KBM-7 (cell line): Measurements from ENCODE around the gene CHCHD6.
"Not testable (repeated sequence)": the region's sequence is repeated elsewhere in the genome, so short reads cannot be mapped to it uniquely, and the experiment has no call there.

Source experiments
- DNase-seq: peaks from one replicate; pipeline ENCODE4 v3.0.0-alpha.2; 2015
- in situ Hi-C: fragments of 300-500 bp; cut with MboI; formaldehyde crosslinking; loops from 2 replicates; pipeline ENCODE4 v1.14.3; 2020; ENCODE audit warnings: low sequenced_read_pairs, low pct_unique_long_range_greater_than_20kb, mixed read lengths

Gene CHCHD6

GRCh38 chr3:126753191-126754160 is 49.4 kb downstream of the CHCHD6 start:
- in situ Hi-C loops = no loop called here
- DNase-seq = no peak

GRCh38 chr3:126755866-126756265 is 51.8 kb downstream of the CHCHD6 start:
- in situ Hi-C loops = no loop called here
- DNase-seq = no peak

- no peak for DNase-seq
- in situ Hi-C loops = no loop called here
Measured at GRCh38 chr3:126758026-126758425, 54.0 kb downstream of the CHCHD6 start.

GRCh38 chr3:126758882-126759281 is 54.8 kb downstream of the CHCHD6 start:
- DNase-seq = no peak
- in situ Hi-C loops = no loop called here

- in situ Hi-C loops = no loop called here
- DNase-seq = no peak
Measured at GRCh38 chr3:126760541-126760940, 56.5 kb downstream of the CHCHD6 start.

GRCh38 chr3:126763035-126763434 is 59.0 kb downstream of the CHCHD6 start:
- in situ Hi-C loops = no loop called here

GRCh38 chr3:126765187-126766069 is 61.4 kb downstream of the CHCHD6 start:
- in situ Hi-C loops = no loop called here
- DNase-seq = no peak

More at GRCh38 chr3:126763035-126763434, 59.0 kb downstream of the CHCHD6 start:
- DNase-seq = no peak

GRCh38 chr3:126766653-126767052 is 62.6 kb downstream of the CHCHD6 start:
- DNase-seq = no peak
- in situ Hi-C loops = no loop called here

- DNase-seq = no peak
- in situ Hi-C loops = no loop called here
Measured at GRCh38 chr3:126768903-126769302, 64.9 kb downstream of the CHCHD6 start.

- no peak for DNase-seq
- in situ Hi-C loops = no loop called here
Measured at GRCh38 chr3:126770096-126770495, 66.1 kb downstream of the CHCHD6 start.

- in situ Hi-C loops = no loop called here
- no peak for DNase-seq
Measured at GRCh38 chr3:126773167-126773566, 69.1 kb downstream of the CHCHD6 start.

- in situ Hi-C loops = no loop called here
Measured at GRCh38 chr3:126773783-126774182, 69.7 kb downstream of the CHCHD6 start.

GRCh38 chr3:126777366-126777765 is 73.3 kb downstream of the CHCHD6 start:
- in situ Hi-C loops = no loop called here
- no peak for DNase-seq

More at GRCh38 chr3:126773783-126774182, 69.7 kb downstream of the CHCHD6 start:
- DNase-seq = no peak

- in situ Hi-C loops = no loop called here
- no peak for DNase-seq
Measured at GRCh38 chr3:126780666-126781065, 76.6 kb downstream of the CHCHD6 start.

- DNase-seq = no peak
- in situ Hi-C loops = no loop called here
Measured at GRCh38 chr3:126781406-126781805, 77.4 kb downstream of the CHCHD6 start.

- DNase-seq = no peak
- in situ Hi-C loops = no loop called here
Measured at GRCh38 chr3:126781889-126782491, 78.0 kb downstream of the CHCHD6 start.

- in situ Hi-C loops = no loop called here
- DNase-seq = no peak
Measured at GRCh38 chr3:126782536-126782935, 78.5 kb downstream of the CHCHD6 start.

- peak; percentile 14 for DNase-seq
- in situ Hi-C loops = no loop called here
Measured at GRCh38 chr3:126784254-126784653, 80.2 kb downstream of the CHCHD6 start.

GRCh38 chr3:126791320-126791719 is 87.3 kb downstream of the CHCHD6 start:
- in situ Hi-C loops, DNase-seq: not testable (repeated sequence)
